ENCODE data around the gene RTN4.

RTN4 gene

GRCh38 chr2:54924121-54924520, 126.1 kb downstream of the RTN4 start:
- intact Hi-C loops (cut with micrococcal nuclease), result no loop called here
- peaks cover 12% of the 10 kb centered on the region for H3K9me3 Mint-ChIP-seq

More at GRCh38 chr2:54924121-54924520, 126.1 kb downstream of the RTN4 start:
- Mint-ChIP-seq H3K36me3 (ENCODE audit: low read depth) (no peaks in the 10 kb centered on the region), H3K27me3 (peaks cover 1% of the 10 kb centered on the region), H3K4me1 (ENCODE audit: low read depth) (no peaks in the 10 kb centered on the region), H3K27ac (no peak overlapping the region), H3K4me3 (no peak overlapping the region)

Data from dendritic cell treated with granulocyte-macrophage colony-stimulating factor and Interleukin-4, amounts not matched to agents 40 ng/mL and 50 ng/mL, for 4 days (primary cell).